ENCODE results near the gene UBA7.
"Not testable (repeated sequence)": the region's sequence is repeated elsewhere in the genome, so short reads cannot be mapped to it uniquely, and the experiment has no call there.

UBA7 gene, protein sequence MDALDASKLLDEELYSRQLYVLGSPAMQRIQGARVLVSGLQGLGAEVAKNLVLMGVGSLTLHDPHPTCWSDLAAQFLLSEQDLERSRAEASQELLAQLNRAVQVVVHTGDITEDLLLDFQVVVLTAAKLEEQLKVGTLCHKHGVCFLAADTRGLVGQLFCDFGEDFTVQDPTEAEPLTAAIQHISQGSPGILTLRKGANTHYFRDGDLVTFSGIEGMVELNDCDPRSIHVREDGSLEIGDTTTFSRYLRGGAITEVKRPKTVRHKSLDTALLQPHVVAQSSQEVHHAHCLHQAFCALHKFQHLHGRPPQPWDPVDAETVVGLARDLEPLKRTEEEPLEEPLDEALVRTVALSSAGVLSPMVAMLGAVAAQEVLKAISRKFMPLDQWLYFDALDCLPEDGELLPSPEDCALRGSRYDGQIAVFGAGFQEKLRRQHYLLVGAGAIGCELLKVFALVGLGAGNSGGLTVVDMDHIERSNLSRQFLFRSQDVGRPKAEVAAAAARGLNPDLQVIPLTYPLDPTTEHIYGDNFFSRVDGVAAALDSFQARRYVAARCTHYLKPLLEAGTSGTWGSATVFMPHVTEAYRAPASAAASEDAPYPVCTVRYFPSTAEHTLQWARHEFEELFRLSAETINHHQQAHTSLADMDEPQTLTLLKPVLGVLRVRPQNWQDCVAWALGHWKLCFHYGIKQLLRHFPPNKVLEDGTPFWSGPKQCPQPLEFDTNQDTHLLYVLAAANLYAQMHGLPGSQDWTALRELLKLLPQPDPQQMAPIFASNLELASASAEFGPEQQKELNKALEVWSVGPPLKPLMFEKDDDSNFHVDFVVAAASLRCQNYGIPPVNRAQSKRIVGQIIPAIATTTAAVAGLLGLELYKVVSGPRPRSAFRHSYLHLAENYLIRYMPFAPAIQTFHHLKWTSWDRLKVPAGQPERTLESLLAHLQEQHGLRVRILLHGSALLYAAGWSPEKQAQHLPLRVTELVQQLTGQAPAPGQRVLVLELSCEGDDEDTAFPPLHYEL

GRCh38 chr3:49813497-49814174 is at the start of gene UBA7:
Gene UBA7 (minus strand): TSS chr3:49813953. CDS start chr3:49813787, 166 bp downstream.
- no peak for DNase-seq (ENCODE audit: low read depth in 2 of 2)

GRCh38 chr3:49859576-49860305 is 46.0 kb upstream of the UBA7 start:
- DNase-seq (ENCODE audit: low read depth in 2 of 2) = no peak

GRCh38 chr3:49856181-49857005 is 42.6 kb upstream of the UBA7 start, which contains the start of gene TRAIP:
Gene TRAIP (minus strand): TSS chr3:49856564. CDS start chr3:49856453, 111 bp downstream.
- DNase-seq (ENCODE audit: low read depth in 2 of 2) = peak; percentile 90 to 95

DNA sequence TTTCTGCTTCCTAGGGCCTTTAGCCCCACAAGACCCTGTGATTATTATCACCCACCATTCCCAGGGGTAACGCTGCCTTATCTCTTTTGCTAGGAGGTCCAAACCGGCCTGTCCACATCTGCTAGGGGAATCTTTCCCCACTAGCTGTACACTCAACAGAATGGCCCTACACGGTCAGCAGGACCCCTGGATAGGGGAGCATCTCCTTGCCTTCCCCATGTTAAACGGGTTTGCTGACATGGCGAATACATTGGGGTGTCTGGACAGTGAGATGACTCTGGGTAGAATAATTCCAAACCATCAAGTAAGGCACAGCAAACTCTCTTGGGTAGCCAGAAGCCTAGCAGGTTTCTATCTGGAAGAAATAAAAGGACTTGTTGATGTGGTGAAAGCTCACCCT is 41.9 kb upstream of the UBA7 start:
- no peak for DNase-seq (ENCODE audit: low read depth in 2 of 2)

DNA sequence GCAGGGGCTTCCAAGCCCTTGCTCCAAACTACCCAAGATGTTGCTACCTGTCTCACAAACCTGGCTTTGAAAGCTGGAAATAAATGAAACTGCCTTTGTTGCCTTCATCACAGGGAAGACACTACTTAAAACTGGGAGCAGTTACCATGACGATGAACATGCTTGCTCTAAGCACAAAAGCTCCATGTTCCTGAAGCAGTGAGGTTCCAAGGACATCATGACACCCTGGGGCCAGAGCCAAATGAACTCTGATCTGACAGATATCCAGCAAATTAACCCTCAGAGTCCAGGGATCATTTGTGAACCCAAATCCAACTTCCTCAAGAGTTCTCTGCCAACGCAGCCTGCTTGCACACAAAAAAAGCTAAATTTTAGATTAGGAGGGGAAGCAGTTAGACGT is 31.9 kb upstream of the UBA7 start:
- no peak for DNase-seq (ENCODE audit: low read depth in 2 of 2)

- DNase-seq (ENCODE audit: low read depth in 2 of 2) = no peak
Observed at GRCh38 chr3:49844464-49845183, 30.9 kb upstream of the UBA7 start.

DNA sequence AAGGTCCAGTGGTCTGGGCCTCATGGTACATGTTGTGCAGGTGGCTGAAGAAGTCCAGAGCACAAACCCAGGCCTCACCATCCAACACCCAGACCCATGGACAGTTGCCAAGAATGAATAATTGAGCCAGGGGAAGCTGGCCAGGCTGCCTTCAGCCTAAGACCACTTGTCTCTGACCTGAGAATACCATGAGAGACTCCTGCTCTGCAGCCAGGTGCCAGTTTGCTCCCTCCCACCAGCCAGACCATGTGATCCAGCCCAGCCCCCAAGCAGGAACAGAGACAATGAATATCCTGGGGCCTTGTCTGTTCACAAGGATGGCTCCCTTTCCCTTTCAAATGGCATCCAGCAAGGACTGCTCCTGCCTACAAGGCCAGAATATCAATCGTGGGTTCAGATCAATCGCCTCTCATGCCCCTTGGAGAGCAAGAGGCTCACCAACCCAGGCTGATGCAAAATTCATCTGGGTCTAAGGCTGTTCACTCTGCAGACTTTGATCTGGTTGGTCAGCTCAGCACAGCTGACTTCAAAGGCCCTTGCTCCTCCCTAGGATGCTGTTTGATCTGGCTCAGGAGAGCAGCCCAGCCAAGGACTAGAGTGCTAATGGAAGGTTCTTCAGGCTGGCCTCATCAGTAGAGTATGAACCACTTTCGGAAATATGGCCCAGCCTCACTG is 29.2 kb upstream of the UBA7 start:
- no peak for DNase-seq (ENCODE audit: low read depth in 2 of 2)

DNA sequence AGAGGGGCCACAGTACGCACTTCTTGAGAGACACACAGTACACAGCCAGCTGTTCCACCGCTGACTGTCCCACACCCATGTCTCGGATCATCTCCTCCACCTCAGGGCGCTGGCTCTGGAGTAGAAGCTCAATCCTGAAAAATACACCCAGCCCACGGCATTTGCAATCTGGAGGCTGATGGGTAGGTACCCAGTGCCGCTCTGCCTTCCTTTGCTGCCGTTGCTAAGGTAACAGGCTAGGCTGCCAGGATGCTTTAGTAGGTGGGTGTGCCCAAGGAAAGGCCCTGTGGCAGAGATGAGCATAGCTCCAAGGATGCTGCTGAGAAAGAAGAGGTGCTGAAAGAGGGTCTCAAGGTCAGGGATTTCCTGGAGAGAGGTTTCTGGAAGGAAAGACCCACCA is 28.1 kb upstream of the UBA7 start:
- DNase-seq (ENCODE audit: low read depth in 2 of 2) = no peak

DNA sequence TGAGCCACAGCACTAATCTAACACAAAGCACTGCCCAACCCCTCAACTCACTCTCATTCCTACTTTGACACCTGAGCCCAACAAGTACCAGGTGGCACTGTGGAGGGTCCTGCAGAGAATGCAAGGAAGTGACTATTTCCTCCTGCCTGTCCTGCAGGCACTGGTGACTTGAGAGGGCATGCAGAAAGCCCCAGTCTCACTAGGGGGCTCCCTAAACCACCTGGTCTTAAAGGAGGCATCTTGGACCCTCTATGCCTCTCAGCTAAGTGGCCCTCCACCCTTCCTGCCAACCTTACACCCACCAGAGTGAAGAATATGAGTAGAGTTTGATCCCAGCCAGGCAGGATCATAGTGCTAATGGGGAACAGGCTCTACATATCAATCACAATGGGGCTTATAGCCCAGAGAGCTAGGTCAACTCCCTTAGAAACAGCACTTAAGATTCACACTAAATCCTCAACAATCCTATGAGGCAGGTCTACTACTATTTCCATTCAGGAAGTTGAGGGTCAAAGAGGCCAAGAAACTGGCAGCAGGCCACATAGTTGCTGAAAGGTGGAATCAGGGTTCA is 27.5 kb upstream of the UBA7 start:
- DNase-seq (ENCODE audit: low read depth in 2 of 2) = no peak

GRCh38 chr3:49840388-49840787 is 26.6 kb upstream of the UBA7 start:
- DNase-seq (ENCODE audit: low read depth in 2 of 2) = no peak

- peak; percentile 71 to 74 for DNase-seq (ENCODE audit: low read depth in 2 of 2)
Observed at GRCh38 chr3:49839193-49839809, 25.5 kb upstream of the UBA7 start.

- DNase-seq (ENCODE audit: low read depth in 2 of 2) = no peak
Observed at GRCh38 chr3:49831341-49831740, 17.6 kb upstream of the UBA7 start.

DNA sequence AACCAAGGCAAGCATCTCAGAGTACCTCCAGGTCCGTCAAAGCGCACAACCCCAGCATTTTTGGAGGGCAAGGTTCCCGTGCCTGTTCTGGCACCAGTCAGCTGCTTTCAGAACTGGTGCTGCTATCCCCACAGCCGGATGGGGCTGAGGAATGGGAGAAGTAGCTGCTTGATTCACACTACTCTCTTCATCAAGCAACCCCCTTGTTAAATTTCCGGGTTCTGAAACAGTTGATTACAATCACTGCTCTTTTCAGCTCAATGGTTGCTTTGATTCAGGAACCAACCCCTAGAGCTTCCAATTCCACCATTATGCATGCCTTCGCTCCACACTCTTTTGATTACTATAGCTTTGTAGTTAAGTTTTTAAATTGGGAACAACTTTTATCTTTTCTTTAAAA is 12.3 kb upstream of the UBA7 start:
- no peak for DNase-seq (ENCODE audit: low read depth in 2 of 2)

DNA sequence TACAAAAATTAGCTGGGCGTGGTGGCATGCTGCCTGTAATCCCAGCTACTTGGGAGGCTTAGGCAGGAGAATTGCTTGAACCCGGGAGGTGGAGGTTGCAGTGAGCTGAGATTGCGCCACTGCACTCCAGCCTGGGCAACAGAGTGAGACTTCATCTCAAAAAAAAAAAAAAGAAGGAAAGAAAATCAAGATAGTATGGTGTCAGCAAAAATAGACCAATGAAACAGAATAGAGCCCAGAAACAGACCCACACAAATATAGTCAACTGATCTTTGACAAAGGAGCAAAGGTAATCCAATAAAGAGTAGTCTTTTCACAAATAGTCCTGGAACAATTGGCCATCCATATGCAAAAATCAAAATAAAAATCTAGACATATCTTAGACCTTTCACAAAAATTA is 9.4 kb upstream of the UBA7 start:
- not testable (repeated sequence) for DNase-seq (ENCODE audit: low read depth in 2 of 2)

DNA sequence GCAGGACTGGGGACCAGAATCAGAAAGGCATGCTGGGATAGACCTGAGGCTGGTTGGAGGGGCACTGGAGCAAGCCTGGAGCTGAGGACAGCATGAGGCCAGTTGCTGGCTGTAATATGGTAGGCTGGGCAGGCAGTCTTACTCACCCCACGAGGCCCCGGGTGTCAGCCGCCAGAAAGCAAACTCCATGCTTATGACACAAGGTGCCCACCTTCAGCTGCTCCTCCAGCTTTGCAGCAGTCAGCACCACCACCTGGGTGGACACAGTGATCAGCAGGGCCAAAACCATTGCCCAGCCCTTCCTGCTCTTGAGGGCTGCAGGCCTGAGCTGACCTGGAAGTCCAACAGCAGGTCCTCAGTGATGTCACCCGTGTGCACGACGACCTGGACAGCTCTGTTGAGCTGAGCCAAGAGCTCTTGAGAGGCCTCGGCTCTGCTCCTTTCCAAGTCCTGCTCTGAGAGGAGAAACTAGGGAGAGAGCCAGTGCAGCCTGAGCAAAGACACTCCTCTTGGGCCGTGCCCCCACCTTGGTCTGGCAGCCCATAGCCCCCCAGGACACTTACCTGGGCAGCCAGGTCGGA is 747 bp downstream of the UBA7 start:
- no peak for DNase-seq (ENCODE audit: low read depth in 2 of 2)

DNA sequence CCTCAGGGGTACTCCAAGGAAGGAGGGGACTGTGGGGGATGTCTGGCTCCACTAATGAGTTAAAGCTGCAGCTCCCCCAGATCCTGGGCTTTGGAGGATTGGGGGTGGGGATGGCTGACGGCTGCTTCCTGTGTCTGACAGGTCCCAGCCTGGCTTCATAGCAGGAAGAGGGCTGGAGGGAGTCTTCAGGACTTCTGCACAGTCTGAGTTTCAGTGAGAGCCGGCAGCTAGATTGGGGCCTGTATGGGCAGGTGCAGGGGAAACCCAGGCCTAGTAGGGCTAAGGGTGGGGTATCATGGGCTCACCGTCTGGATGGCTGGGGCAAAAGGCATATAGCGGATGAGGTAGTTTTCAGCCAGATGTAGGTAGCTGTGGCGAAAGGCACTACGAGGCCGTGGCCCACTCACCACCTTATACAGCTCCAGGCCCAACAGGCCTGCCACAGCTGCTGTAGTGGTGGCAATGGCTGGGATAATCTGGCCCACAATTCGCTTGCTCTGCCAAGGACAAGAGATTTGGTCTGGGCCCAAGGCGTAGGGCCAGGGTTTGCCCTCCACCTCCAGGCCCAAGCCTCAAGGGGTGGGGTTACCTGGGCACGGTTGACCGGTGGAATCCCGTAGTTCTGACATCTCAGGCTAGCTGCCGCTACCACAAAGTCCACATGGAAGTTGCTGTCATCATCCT is 6.2 kb downstream of the UBA7 start:
- no peak for DNase-seq (ENCODE audit: low read depth in 2 of 2)

GRCh38 chr3:49806850-49807249 is 6.9 kb downstream of the UBA7 start:
- no peak for DNase-seq (ENCODE audit: low read depth in 2 of 2)

All from activated CD4-positive, alpha-beta T cell treated with anti-CD3 and anti-CD28 coated beads for 24 hours (primary cell).